Kidney (tissue), 14 donors: Measurements from ENCODE around the gene GFRA1. TPM values are rescaled to one million over a fixed set of nuclear protein-coding genes. Genes with fewer than 3 reads are reported as not detected.

Experiments
- DNase-seq, 5 donors: peaks; one replicate each; pipeline ENCODE4 v3.0.0-alpha.2; 2013 to 2020
- FAIRE-seq: peaks from 2 replicates; lab custom pipeline; 2012; peaks lifted over from hg19 to GRCh38; lab: Jason Lieb, UNC
- H3K27ac ChIP-seq, 2 donors: one replicate each; pipeline ENCODE4 v1.7.0; 2013; ENCODE audit warnings: low read depth in 2 of 2, low read length in 2 of 2, inconsistent platforms in 1 of 2
- H3K27me3 ChIP-seq: one replicate; pipeline ENCODE4 v1.7.1; 2013; ENCODE audit warnings: low read length, inconsistent platforms; ENCODE audit not compliant: control insufficient read depth, insufficient read depth
- H3K36me3 ChIP-seq, 3 donors: one replicate each; pipeline versions ENCODE4 v1.7.0 to v1.7.1; 2013; ENCODE audit warnings: low read length in 3 of 3, control low read depth in 1 of 3, inconsistent platforms in 1 of 3; ENCODE audit not compliant: insufficient read depth in 3 of 3, control insufficient read depth in 2 of 3
- H3K4me1 ChIP-seq, 3 donors: one replicate each; pipeline versions ENCODE4 v1.7.0 to v1.7.1; 2013; ENCODE audit warnings: low read length in 3 of 3, inconsistent platforms in 1 of 3, low read depth in 1 of 3; ENCODE audit not compliant: control insufficient read depth in 2 of 3, insufficient read depth in 2 of 3
- H3K4me3 ChIP-seq, 3 donors: one replicate each; pipeline versions ENCODE4 v1.7.0 to v1.8.1; 2013; ENCODE audit warnings: low read length in 3 of 3, control low read depth in 1 of 3, inconsistent platforms in 1 of 3
- H3K9ac ChIP-seq, 3 donors: one replicate each; pipeline versions ENCODE4 v1.7.0 to v1.7.1; 2013; ENCODE audit warnings: low read length in 3 of 3, control low read depth in 1 of 3, inconsistent platforms in 1 of 3
- H3K9me3 ChIP-seq, 3 donors: one replicate each; pipeline versions ENCODE4 v1.7.0 to v1.7.1; 2013; ENCODE audit warnings: low read length in 3 of 3, control low read depth in 1 of 3, inconsistent platforms in 1 of 3; ENCODE audit not compliant: control insufficient read depth in 2 of 3, insufficient read depth in 1 of 3
- intact Hi-C: fragments of 100-400 bp; cut with DNase I; formaldehyde crosslinking; loops from one replicate; pipeline ENCODE4 v1.11.1; 2022
- polyA plus RNA-seq: library from polyadenylated mRNA; stranded (reverse); fragments of 350-450 nt; fragmentation: Illumina TruSeq; extraction: RNeasy Lipid Tissue Mini Kit (QIAGEN cat#74804); gene quantifications from one replicate; pipeline ENCODE4 v1.2.3, GENCODE V29; 2014; ENCODE audit warnings: low read depth, low replicate concordance; ENCODE audit not compliant: insufficient read depth
- total RNA-seq: library from RNA; stranded (reverse); fragmentation: NEBNext Ultra II Directional; extraction: Animal tissue kit (Norgen Biotek cat#: 25700); gene quantifications from one replicate; pipeline ENCODE4 v1.2.1, GENCODE V29; 2021
- TF ChIP-seq, protein P1 (sequence below): IDR thresholded peaks from 3 replicates; pipeline ENCODE4 v1.5.1; 2012; ENCODE audit warnings: mild to moderate bottlenecking, moderate library complexity, borderline replicate concordance; ENCODE audit not compliant: insufficient read depth; ENCODE audit errors: extremely low read depth
- donor health status: control.
- donor health status: control.
- donor health status: control.
- donor health status: control.
- donor health status: control.
- donor health status: DM: yes; HTN: yes; CAD: no.
- donor health status: Normal renal cell carcinoma (clear cell type).

The GFRA1 gene
- total and polyA plus RNA-seq, 2 donors from 2014 or later, result 3.0 to 22.3 TPM

DNA sequence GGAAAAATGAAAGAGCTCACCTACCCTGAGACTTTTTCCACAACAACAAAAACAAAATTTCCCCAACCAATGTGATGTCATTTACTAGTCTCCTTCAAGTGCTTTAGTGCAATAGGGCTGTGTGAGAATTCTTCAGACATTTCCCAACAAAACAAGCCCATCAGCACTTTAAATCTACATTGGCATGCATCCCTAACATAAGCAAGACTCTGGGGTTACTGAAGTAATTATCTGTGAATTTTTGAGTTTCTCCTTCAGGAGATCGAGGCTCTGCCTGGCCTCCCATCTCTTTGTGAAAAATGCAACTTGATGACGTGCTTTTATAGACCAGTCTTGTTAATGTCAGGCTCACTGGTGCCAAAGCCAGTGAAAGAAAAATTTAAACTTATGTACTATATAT, 255.6 kb downstream of the GFRA1 start:
- no peaks in the 10 kb centered on the region for H3K36me3 ChIP-seq
- FAIRE-seq (no peak), DNase-seq (no peak)
- no peak overlapping the region for H3K9ac ChIP-seq
- H3K27ac ChIP-seq, result no peak overlapping the region
- no peaks in the 10 kb centered on the region for H3K9me3 ChIP-seq
- intact Hi-C loops, result no loop called here
- H3K27me3 ChIP-seq, result no peaks in the 10 kb centered on the region
- H3K4me1 ChIP-seq, result no peaks in the 10 kb centered on the region
- no peak overlapping the region for H3K4me3 ChIP-seq
- TF ChIP-seq, protein P1, sequence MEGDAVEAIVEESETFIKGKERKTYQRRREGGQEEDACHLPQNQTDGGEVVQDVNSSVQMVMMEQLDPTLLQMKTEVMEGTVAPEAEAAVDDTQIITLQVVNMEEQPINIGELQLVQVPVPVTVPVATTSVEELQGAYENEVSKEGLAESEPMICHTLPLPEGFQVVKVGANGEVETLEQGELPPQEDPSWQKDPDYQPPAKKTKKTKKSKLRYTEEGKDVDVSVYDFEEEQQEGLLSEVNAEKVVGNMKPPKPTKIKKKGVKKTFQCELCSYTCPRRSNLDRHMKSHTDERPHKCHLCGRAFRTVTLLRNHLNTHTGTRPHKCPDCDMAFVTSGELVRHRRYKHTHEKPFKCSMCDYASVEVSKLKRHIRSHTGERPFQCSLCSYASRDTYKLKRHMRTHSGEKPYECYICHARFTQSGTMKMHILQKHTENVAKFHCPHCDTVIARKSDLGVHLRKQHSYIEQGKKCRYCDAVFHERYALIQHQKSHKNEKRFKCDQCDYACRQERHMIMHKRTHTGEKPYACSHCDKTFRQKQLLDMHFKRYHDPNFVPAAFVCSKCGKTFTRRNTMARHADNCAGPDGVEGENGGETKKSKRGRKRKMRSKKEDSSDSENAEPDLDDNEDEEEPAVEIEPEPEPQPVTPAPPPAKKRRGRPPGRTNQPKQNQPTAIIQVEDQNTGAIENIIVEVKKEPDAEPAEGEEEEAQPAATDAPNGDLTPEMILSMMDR, result no peak

DNA sequence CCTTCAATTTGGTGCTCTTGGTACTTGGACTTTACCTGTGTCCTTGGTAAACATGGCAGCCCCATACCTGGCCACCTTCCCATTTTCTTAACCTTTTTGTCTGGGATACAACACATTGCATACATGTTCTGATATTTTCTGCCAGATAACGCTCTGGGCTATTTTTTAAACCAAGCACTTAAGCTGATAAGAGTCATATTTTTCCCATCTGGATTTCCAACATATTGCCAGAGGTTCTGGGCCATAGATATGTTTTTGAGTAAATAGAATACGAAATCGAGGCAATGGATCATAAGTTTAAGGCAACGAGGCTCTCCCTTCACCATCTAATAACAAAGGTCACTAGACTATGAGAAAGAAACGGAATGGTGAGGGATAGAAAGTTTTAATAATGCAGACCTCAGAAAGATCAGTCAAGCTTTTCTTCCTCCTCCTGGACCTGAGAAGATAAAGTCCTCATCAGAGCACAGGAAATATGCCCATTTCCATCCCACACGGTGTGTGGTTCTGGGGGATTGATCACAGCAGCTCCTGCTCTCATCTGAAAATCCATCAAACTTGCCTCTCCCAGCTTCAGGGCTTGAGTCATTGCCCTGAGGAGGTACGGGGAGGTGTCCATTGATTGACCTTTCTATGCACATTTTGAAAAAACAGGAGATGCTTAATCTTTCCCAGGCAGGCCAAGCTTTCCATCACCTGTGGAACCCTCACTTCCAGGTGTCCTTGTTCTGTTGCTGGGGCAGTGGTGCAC, 257.2 kb downstream of the GFRA1 start:
- intact Hi-C loops, result no loop called here
- TF ChIP-seq, protein P1, result no peak
- DNase-seq (no peak), FAIRE-seq (no peak)
- Histone ChIP-seq H3K9ac (no peak overlapping the region), H3K4me1 (no peaks in the 10 kb centered on the region), H3K9me3 (no peaks in the 10 kb centered on the region), H3K27me3 (no peaks in the 10 kb centered on the region), H3K36me3 (no peaks in the 10 kb centered on the region), H3K27ac (no peak overlapping the region), H3K4me3 (no peak overlapping the region)

DNA sequence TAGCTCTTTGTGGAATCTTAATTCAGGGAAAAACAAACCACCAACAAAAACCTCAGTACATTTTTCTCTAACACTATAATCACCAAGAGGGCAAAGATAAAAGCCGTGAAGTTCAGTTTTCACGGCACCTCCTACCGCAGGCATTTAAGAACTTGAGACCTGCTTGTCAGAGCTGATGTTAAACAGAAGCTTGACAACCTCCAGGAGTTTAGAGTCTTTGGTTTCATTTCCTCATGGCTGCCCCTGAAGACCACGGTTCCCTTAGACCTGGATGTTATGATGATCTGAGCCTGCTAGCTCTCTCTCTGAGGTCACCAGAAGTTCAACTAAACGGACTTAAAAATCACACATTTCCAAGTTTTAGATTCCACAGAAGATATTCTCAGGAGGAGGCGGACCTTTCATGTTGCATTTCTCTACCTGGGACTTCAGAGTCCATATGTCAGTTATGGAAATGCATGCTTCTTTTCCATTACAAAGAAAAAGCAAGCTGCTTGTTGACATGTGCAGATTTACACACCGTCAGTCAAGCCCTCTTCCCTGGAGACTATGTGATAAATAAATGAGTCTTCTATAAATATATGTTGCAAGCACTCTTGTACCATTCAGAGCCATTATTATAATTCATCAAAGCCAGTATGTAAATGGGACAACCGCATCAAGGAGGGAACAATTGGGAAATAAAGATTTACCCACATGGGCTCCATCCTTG, 258.0 kb downstream of the GFRA1 start:
- TF ChIP-seq, protein P1, result no peak
- Histone ChIP-seq H3K9ac (no peak overlapping the region), H3K9me3 (no peaks in the 10 kb centered on the region), H3K27me3 (no peaks in the 10 kb centered on the region), H3K27ac (no peak overlapping the region), H3K4me1 (no peaks in the 10 kb centered on the region), H3K36me3 (no peaks in the 10 kb centered on the region), H3K4me3 (no peak overlapping the region)
- intact Hi-C loops, result no loop called here
- DNase-seq (peak in 4 of 5 donors; percentile 59 to 91 (median 78)), FAIRE-seq (no peak)
